GM23338 (cell line): Measurements from ENCODE around the gene LILRA1.

Source experiments
- CREB1 ChIP-seq: fragments of 250-450 bp; sonication (Bioruptor Pico); IDR thresholded peaks from 2 replicates; pipeline ENCODE4 v1.5.0; 2020; ENCODE audit warnings: low read depth, mild to moderate bottlenecking, moderate library complexity
- EZH2phosphoT487 ChIP-seq: fragments of 200-600 bp; sonication (generic); IDR thresholded peaks from one replicate; pipeline ENCODE4 v1.8.1; 2018; ENCODE audit warnings: antibody characterized with exemption; ENCODE audit not compliant: unreplicated experiment
- POLR2AphosphoS5 ChIP-seq: IDR thresholded peaks from 2 replicates; pipeline ENCODE4 v1.6.1; 2016; ENCODE audit warnings: antibody characterized with exemption, low read depth
- REST ChIP-seq: IDR thresholded peaks from one replicate; pipeline ENCODE4 v1.6.1; 2018; ENCODE audit warnings: antibody characterized with exemption; ENCODE audit not compliant: unreplicated experiment
- TF ChIP-seq, protein P1 (sequence below), 2 experiments: fragments of 200-600 bp in 1 of 2; sonication (generic) in 1 of 2; conservative IDR thresholded peaks; 2 replicates each; pipeline versions ENCODE4 v1.5.1 to v1.6.1; 2016 to 2017; ENCODE audit warnings: antibody characterized with exemption in 2 of 2, low read depth in 2 of 2, mild to moderate bottlenecking in 2 of 2, moderate library complexity in 1 of 2

DNA sequence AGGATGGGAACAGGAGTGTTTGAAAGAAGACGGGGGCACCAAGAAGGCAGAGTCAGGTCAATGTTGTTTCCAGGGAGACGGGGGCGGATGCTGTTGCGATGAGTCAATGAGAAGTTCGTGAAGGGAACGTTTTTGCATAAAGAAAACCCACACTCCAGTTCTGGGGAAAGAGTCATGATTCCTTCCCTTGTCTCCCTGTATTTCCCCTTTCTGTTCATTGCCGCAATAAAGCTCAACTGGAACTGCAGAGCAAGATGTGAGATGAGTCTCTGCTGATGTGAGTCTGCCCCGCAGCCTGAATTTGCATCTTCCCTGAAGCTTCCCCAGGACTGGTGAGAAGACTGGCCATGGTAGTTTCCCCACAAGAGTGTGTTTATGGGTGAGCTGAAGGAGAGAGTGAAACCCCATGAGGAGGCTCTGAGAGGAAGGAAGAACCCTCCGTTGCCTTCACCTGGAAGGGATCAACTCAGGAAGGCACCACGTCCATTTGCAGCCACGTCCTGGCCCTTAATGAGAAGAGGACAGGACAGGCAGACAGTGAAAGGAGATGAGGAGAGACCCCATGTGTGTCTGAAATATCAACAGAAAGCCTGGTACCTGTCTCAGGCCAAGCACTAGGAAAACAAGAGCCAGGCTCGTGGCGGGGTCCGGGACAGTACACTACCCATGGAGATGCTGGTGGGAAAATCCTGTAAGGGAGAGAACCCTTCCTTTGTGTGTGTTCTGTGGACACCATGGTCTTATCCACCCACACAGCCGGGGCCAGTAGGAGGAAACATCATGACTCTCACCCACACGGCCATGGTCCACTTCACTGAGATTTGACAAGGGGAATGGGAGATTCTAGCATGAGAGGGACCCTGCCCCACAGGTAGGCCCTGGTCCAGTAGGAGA lies 13.7 kb downstream of the LILRA1 start:
- TF ChIP-seq, protein P1, sequence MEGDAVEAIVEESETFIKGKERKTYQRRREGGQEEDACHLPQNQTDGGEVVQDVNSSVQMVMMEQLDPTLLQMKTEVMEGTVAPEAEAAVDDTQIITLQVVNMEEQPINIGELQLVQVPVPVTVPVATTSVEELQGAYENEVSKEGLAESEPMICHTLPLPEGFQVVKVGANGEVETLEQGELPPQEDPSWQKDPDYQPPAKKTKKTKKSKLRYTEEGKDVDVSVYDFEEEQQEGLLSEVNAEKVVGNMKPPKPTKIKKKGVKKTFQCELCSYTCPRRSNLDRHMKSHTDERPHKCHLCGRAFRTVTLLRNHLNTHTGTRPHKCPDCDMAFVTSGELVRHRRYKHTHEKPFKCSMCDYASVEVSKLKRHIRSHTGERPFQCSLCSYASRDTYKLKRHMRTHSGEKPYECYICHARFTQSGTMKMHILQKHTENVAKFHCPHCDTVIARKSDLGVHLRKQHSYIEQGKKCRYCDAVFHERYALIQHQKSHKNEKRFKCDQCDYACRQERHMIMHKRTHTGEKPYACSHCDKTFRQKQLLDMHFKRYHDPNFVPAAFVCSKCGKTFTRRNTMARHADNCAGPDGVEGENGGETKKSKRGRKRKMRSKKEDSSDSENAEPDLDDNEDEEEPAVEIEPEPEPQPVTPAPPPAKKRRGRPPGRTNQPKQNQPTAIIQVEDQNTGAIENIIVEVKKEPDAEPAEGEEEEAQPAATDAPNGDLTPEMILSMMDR (conservative IDR thresholded peaks at IDR 0.05; ENCODE audit: low read depth in 2 of 2), result no peak
- no peak for TF ChIP-seq REST
- TF ChIP-seq POLR2AphosphoS5, result no peak
- no peak for TF ChIP-seq CREB1 (CRISPR knock-in tag)
- no peak for TF ChIP-seq EZH2phosphoT487
